HPDE6-E6E7 (cell line): Measurements from ENCODE around the gene MTMR2.

ENCODE experiments used
- DNase-seq: peaks from one replicate; pipeline ENCODE4 v3.0.0; 2011; ENCODE audit warnings: missing footprints; ENCODE audit errors: extremely low spot score

MTMR2 gene

GRCh38 chr11:95918056-95918455 is 5.9 kb downstream of the MTMR2 start:
- DNase-seq: no peak

- DNase-seq: no peak
Measured at GRCh38 chr11:95917193-95918036, 6.5 kb downstream of the MTMR2 start.

GRCh38 chr11:95916049-95916448 is 7.9 kb downstream of the MTMR2 start:
- DNase-seq: no peak

GRCh38 chr11:95915051-95915450 is 8.9 kb downstream of the MTMR2 start:
- no peak for DNase-seq

- DNase-seq: no peak
Measured at GRCh38 chr11:95913830-95914615, 9.9 kb downstream of the MTMR2 start.

GRCh38 chr11:95912902-95913560 is 10.9 kb downstream of the MTMR2 start:
- no peak for DNase-seq

- no peak for DNase-seq
Measured at GRCh38 chr11:95911369-95911759, 12.5 kb downstream of the MTMR2 start.

- DNase-seq: no peak
Measured at GRCh38 chr11:95910638-95911368, 13.1 kb downstream of the MTMR2 start.

GRCh38 chr11:95908826-95909225 is 15.1 kb downstream of the MTMR2 start:
- DNase-seq: no peak

- DNase-seq: no peak
Measured at GRCh38 chr11:95907476-95907875, 16.4 kb downstream of the MTMR2 start.

GRCh38 chr11:95904009-95904650 is 19.8 kb downstream of the MTMR2 start:
- DNase-seq: no peak

GRCh38 chr11:95898782-95899181 is 25.1 kb downstream of the MTMR2 start:
- DNase-seq: no peak

GRCh38 chr11:95897731-95898130 is 26.2 kb downstream of the MTMR2 start:
- DNase-seq: no peak

GRCh38 chr11:95895815-95896214 is 28.1 kb downstream of the MTMR2 start:
- DNase-seq: no peak

GRCh38 chr11:95892892-95893570 is 30.9 kb downstream of the MTMR2 start:
- DNase-seq: no peak

GRCh38 chr11:95892492-95892891 is 31.4 kb downstream of the MTMR2 start:
- no peak for DNase-seq

GRCh38 chr11:95891423-95892170 is 32.3 kb downstream of the MTMR2 start:
- no peak for DNase-seq

GRCh38 chr11:95888852-95889251 is 35.1 kb downstream of the MTMR2 start:
- DNase-seq: no peak

GRCh38 chr11:95888439-95888838 is 35.5 kb downstream of the MTMR2 start:
- no peak for DNase-seq

- DNase-seq: no peak
Measured at GRCh38 chr11:95886462-95886861, 37.4 kb downstream of the MTMR2 start.
